HG02938 (cell line): ENCODE results near the gene CES3.
A peak's percentile ranks its signal among the peaks of the same experiment; 100 is the strongest.
"Not testable (repeated sequence)": the region's sequence is repeated elsewhere in the genome, so short reads cannot be mapped to it uniquely, and the experiment has no call there.

Experiments used
- ATAC-seq: cut with Tn5 transposase; IDR thresholded peaks from one replicate; pipeline ENCODE4 v1.9.1; 2021; ENCODE audit warnings: mild to moderate bottlenecking, moderate library complexity; ENCODE audit not compliant: unreplicated experiment

CES3 gene

DNA sequence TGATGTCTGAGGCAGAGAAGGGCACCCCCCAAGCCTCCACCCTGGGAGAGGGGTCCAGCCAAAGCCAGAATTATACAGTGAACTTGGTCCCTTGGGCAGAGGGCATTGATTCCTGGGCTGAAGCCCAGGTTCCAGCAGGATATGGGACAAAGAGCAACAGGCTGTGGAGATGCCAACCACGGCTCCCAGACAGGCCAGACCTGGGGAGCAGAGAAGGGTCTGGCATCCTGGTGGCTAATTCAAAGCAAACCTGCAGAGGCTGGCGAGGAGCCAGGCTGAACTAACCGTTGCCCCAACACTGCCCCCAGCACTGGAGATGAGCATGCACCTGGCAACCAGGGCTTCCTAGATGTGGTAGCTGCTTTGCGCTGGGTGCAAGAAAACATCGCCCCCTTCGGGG is 3.0 kb downstream of the CES3 start:
- ATAC-seq: no peak

DNA sequence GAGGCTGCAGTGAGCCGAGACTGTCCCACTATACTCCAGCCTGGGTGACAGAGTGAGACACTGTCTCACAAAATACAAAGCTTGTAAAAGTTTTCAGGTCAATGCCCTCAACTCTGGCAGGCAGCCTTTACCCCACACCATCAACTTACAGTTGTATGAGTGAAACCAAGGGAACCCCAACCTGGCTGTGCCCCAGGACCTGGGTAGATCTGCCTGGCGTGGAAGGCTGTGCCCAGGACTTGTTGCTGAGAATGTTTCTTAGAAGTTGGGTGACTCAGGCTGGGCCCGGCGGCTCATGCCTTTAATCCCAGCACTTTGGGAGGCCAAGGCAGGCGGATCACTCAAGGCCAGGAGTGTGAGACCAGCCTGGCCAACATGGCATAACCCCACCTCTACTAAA is 7.8 kb downstream of the CES3 start:
- no peak for ATAC-seq

- ATAC-seq: no peak
Measured at GRCh38 chr16:66970775-66971720, 10.0 kb downstream of the CES3 start.

- ATAC-seq: no peak
Measured at GRCh38 chr16:66972983-66973382, 11.9 kb downstream of the CES3 start.

DNA sequence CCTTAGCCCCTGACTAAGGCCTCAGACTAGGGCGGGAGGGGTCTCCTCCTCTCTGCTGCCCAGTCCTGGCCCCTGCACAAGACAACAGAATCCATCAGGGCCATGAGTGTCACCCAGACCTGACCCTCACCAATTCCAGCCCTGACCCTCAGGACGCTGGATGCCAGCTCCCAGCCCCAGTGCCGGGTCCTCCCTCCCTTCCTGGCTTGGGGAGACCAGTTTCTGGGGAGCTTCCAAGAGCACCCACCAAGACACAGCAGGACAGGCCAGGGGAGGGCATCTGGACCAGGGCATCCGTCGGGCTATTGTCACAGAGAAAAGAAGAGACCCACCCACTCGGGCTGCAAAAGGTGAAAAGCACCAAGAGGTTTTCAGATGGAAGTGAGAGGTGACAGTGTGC is 12.7 kb downstream of the CES3 start:
- no peak for ATAC-seq

- not testable (repeated sequence) for ATAC-seq
Measured at GRCh38 chr16:66974156-66974931, 13.3 kb downstream of the CES3 start.

- ATAC-seq: not testable (repeated sequence)
Measured at GRCh38 chr16:66974932-66975246, 13.8 kb downstream of the CES3 start.

GRCh38 chr16:66975302-66975893 is 14.3 kb downstream of the CES3 start:
- ATAC-seq: no peak

GRCh38 chr16:66976746-66977145 is 15.7 kb downstream of the CES3 start:
- ATAC-seq: no peak

DNA sequence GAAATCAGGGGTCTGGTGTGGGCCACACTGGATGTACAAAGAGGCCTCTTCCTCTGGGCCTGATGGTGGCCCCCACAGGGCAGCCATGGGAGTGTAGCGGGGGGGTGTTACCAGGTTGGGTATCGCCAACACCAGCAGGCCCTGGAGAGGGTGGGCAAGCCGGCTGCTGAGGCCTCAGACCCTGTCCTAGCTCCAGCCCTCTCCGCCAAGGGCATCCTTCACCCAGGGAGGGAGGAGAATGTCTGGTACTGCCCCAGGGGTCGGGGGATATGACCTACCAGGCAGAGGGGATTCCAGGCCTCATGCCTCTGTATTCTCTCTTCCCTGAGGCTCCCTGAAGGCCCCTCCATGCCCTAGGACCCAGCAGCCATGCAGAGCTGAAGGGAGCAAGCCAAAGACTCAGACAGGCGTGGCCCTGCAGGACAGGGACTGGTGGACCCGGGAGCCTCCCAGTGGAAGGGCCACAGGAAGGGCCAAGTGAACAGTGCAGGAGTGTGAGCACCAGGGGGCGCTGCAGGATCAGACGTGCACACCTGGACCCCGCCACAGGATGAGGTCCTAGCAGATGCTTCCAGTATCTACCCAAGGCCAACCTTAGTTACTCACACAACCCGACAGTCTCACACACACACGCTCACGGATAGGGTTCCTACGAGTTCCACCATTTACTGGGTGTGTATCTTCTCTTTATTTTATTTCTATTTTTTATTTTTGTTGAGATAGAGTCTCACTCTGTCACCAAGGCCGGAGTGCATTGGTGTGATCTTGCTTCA is 16.5 kb downstream of the CES3 start:
- peak; percentile 58 for ATAC-seq

- no peak for ATAC-seq
Measured at GRCh38 chr16:66979011-66979717, 18.1 kb downstream of the CES3 start.

DNA sequence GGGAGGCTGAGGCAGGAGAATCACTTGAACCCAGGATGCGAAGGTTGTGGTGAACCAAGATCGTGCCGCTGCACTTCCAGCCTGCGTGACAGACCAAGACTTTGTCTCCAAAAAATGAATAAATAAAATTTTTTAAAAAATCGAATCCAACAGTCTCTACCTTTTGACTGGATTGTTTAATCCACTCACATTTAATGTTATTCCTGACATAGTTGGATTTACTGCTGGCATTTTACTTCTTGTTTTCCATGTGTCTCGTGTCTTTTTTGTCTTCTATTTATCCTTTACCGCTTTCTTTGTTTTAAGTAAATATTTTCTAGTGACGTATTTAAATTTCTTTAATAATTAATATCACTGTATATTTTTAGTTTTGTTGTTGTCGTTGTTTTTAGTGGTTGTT is 22.0 kb downstream of the CES3 start:
- no peak for ATAC-seq

DNA sequence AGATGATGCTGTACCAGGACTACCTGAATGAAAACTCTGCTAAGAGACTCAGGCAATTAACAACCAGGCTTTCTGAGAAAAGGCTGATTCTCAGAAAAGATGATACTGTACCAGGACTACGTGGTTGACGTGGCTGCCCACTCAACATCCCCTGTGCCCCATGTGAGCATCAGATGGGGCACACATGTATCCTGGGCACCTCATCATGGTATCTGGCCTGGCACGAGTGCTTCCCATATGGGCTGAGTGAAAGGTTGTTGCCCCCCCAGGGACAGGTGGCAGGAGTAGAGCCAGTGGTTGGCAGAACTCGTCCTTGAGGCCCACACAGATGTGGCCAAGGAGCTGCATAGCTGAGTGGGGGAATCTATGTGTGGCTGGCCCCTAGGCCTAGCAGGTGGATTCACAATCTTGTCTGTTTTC is 23.8 kb downstream of the CES3 start:
- no peak for ATAC-seq

GRCh38 chr16:66986559-66986958 is 25.5 kb downstream of the CES3 start:
- ATAC-seq: no peak

- no peak for ATAC-seq
Measured at GRCh38 chr16:66988197-66988788, 27.2 kb downstream of the CES3 start, which contains the start of gene CES4A. TSS of gene CES4A (plus strand) at chr16:66988589. CDS start at chr16:66988773, 184 bp downstream.

DNA sequence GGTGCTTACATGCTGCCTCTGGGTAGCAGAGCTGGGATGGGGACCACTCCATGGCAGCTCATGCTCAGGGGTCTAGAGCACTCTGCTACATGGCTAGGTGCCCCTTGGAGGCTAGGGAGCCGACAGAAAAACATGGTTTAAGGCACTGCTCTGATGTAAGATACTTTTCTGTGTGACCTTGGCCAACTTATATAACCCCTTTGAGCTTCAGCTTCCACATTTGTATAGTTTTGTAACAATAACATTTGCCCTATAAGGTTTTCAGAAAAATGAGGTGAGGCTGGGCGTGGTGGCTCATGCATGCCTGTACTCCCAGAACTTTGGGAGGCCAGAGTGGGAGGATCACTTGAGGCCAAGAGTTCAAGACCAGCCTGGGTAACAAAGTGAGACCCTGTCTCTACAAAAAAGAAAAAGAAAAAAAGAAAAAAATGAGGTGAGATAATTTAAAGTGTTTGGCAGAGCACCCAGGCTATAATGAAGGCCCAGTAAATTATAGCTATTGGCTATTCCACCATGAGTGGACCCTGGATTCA is 30.5 kb downstream of the CES3 start:
- no peak for ATAC-seq

GRCh38 chr16:66993558-66993957 is 32.5 kb downstream of the CES3 start:
- not testable (repeated sequence) for ATAC-seq

GRCh38 chr16:66996324-66996982 is 35.4 kb downstream of the CES3 start:
- ATAC-seq: no peak

DNA sequence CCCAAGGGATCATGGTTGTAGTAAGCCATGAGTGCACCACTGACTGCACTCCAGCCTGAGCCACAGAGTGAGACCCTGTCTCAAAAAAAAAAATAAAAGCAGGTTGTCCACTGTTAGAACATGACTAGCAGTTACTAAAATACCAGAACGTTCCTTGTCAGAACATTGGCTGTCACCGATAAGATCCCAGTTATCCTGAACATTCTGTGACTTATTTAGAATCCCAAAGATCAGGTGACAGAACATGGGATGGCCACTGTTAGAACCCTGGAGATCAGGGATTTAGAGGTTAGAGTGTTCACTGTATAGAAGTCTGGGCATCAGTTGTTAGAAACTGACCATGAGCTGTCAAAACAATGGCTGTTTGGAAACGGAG is 35.9 kb downstream of the CES3 start:
- ATAC-seq: no peak
